ENCODE data around the gene NFATC3. TPM values are rescaled to one million over a fixed set of nuclear protein-coding genes. Genes with fewer than 3 reads are reported as not detected.

The NFATC3 gene
- total RNA-seq, 2 donors from 2014 or later: 22.5 to 29.3 TPM

DNA sequence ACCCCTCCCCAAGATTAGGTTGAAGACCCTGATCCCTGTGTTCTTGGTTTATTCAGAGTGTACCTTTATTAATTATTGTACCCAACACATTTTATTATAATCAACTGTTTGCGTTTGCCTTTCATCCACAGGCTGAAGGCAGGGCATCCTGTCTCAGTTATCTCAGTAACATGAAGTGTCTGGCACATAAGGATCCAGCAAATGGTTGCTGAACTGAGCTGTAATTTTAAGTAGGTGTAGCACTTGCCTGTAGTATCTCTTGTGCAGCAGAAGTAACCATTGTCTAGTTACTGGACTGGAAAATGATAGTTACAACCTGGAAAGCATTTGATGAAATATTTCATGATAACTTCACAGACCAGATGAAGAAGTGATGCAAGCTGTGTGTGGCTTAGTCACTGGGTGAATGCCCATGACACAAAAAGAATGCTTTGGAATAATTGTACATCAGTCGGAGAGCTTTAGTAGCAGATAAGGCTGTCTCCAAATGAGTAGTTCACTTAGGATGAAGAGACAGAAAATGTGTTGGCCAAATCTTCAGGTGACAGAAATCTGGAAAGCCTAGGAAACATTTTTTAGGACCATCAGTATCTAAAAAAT is 94.1 kb downstream of the NFATC3 start:
- no peaks in the 10 kb centered on the region for H3K27me3 ChIP-seq
- H3K4me1 ChIP-seq: no peaks in the 10 kb centered on the region
- TF ChIP-seq CTCF (IDR thresholded peaks at IDR 0.05): no peak
- H3K36me3 ChIP-seq: no peaks in the 10 kb centered on the region
- H3K9me3 ChIP-seq: no peaks in the 10 kb centered on the region
- H3K9ac ChIP-seq (ENCODE audit: low read depth in 2 of 2, low read length in 2 of 2): no peak overlapping the region
- no peak overlapping the region for H3K4me3 ChIP-seq
- intact Hi-C loops (cut with DNase I): no loop called here
- no peak overlapping the region for H3K27ac ChIP-seq
- DNase-seq: no peak

- Histone ChIP-seq H3K9ac (ENCODE audit: low read depth in 2 of 2, low read length in 2 of 2) (no peak overlapping the region), H3K9me3 (no peaks in the 10 kb centered on the region), H3K36me3 (no peaks in the 10 kb centered on the region), H3K27me3 (no peaks in the 10 kb centered on the region), H3K4me3 (no peak overlapping the region), H3K4me1 (no peaks in the 10 kb centered on the region), H3K27ac (no peak overlapping the region)
- no peak for DNase-seq
- intact Hi-C loops (cut with DNase I): no loop called here
- TF ChIP-seq CTCF (IDR thresholded peaks at IDR 0.05): no peak
Observed at GRCh38 chr16:68179855-68180254, 94.7 kb downstream of the NFATC3 start.

DNA sequence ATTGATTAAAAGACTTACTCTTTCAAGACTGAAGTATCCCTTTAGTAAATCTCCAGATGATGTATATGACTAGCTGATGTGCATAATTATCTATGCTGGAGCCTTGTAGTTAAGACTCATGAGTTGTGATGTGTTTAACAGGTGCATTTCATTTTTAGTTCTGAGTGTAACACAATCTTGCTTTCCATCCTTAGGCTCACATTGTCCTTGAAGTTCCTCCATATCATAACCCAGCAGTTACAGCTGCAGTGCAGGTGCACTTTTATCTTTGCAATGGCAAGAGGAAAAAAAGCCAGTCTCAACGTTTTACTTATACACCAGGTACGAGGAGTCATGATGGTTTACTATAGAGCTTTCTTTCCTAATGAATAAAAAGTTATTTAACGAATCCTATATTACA is 97.9 kb downstream of the NFATC3 start:
- no peaks in the 10 kb centered on the region for H3K27me3 ChIP-seq
- intact Hi-C loops (cut with DNase I): no loop called here
- H3K4me3 ChIP-seq: no peak overlapping the region
- H3K36me3 ChIP-seq: no peaks in the 10 kb centered on the region
- TF ChIP-seq CTCF (IDR thresholded peaks at IDR 0.05): no peak
- H3K9me3 ChIP-seq: no peaks in the 10 kb centered on the region
- H3K4me1 ChIP-seq: no peaks in the 10 kb centered on the region
- H3K27ac ChIP-seq: no peak overlapping the region
- no peak for DNase-seq
- H3K9ac ChIP-seq (ENCODE audit: low read depth in 2 of 2, low read length in 2 of 2): no peak overlapping the region

DNA sequence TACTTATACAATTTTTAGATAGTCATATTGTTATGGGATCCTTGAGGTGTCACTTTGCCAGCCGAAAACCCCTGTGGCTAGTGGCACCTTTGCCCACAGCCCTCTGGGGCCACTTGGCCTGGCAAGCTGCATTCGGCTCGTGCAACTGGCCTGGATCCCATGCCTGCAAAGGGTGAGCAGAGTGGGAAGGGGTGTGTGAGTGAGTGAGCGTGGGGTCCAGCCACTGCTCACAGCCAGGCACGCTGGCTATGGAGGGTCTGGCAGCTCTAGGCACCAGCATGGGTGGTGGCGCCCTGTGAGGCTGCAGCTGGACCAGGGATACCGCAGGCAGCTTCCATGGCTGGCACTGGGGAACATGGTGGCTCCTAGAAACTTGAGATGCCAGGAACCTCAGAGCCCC is 101.7 kb downstream of the NFATC3 start:
- Histone ChIP-seq H3K9ac (ENCODE audit: low read depth in 2 of 2, low read length in 2 of 2) (no peak overlapping the region), H3K36me3 (no peaks in the 10 kb centered on the region), H3K9me3 (no peaks in the 10 kb centered on the region), H3K4me1 (no peaks in the 10 kb centered on the region), H3K4me3 (no peak overlapping the region), H3K27me3 (no peaks in the 10 kb centered on the region), H3K27ac (no peak overlapping the region)
- no peak for TF ChIP-seq CTCF (IDR thresholded peaks at IDR 0.05)
- intact Hi-C loops (cut with DNase I): no loop called here
- DNase-seq: no peak

GRCh38 chr16:68187505-68187904 is 102.3 kb downstream of the NFATC3 start:
- DNase-seq: no peak
- H3K36me3 ChIP-seq: no peaks in the 10 kb centered on the region
- intact Hi-C loops (cut with DNase I): no loop called here

More at GRCh38 chr16:68187505-68187904, 102.3 kb downstream of the NFATC3 start:
- no peaks in the 10 kb centered on the region for H3K27me3 ChIP-seq
- no peak overlapping the region for H3K9ac ChIP-seq (ENCODE audit: low read depth in 2 of 2, low read length in 2 of 2)
- no peak overlapping the region for H3K4me3 ChIP-seq
- H3K4me1 ChIP-seq: no peaks in the 10 kb centered on the region
- H3K9me3 ChIP-seq: no peaks in the 10 kb centered on the region
- no peak for TF ChIP-seq CTCF (IDR thresholded peaks at IDR 0.05)
- H3K27ac ChIP-seq: no peak overlapping the region
